CD4-positive, alpha-beta T cell treated with Interleukin-4 for 4 hours (primary cell): ENCODE data around the gene ANXA8.

Source experiments
- DNase-seq: peaks from one replicate; pipeline ENCODE4 v3.0.0-alpha.2; 2020

ANXA8 gene

GRCh38 chr10:47447209-47447608 lies 36.7 kb downstream of the ANXA8 start:
- no peak for DNase-seq

- DNase-seq: no peak
Measured at GRCh38 chr10:47445720-47446119, 38.2 kb downstream of the ANXA8 start.

- DNase-seq: no peak
Measured at GRCh38 chr10:47444047-47444446, 39.9 kb downstream of the ANXA8 start.

- no peak for DNase-seq
Measured at GRCh38 chr10:47443145-47443544, 40.8 kb downstream of the ANXA8 start.

- no peak for DNase-seq
Measured at GRCh38 chr10:47442351-47442750, 41.6 kb downstream of the ANXA8 start.

- DNase-seq: no peak
Measured at GRCh38 chr10:47441938-47442337, 42.0 kb downstream of the ANXA8 start.

GRCh38 chr10:47440207-47440606 lies 43.7 kb downstream of the ANXA8 start:
- DNase-seq: no peak

- no peak for DNase-seq
Measured at GRCh38 chr10:47438857-47439474, 44.9 kb downstream of the ANXA8 start.

GRCh38 chr10:47435081-47435480 lies 48.8 kb downstream of the ANXA8 start:
- no peak for DNase-seq

- DNase-seq: no peak
Measured at GRCh38 chr10:47425813-47426419, 58.0 kb downstream of the ANXA8 start.

GRCh38 chr10:47424231-47424630 lies 59.7 kb downstream of the ANXA8 start:
- DNase-seq: no peak

GRCh38 chr10:47423476-47423875 lies 60.4 kb downstream of the ANXA8 start:
- no peak for DNase-seq

GRCh38 chr10:47421057-47421952 lies 62.6 kb downstream of the ANXA8 start:
- no peak for DNase-seq

GRCh38 chr10:47420305-47421056 lies 63.4 kb downstream of the ANXA8 start:
- no peak for DNase-seq

GRCh38 chr10:47419421-47419820 lies 64.5 kb downstream of the ANXA8 start:
- DNase-seq: no peak

GRCh38 chr10:47418966-47419365 lies 64.9 kb downstream of the ANXA8 start:
- no peak for DNase-seq

- DNase-seq: no peak
Measured at GRCh38 chr10:47418321-47418720, 65.6 kb downstream of the ANXA8 start.
